Measurements from ENCODE around the gene FSIP1. TPM values are rescaled to one million over a fixed set of nuclear protein-coding genes. Genes with fewer than 3 reads are reported as not detected.

Gene FSIP1
- total RNA-seq, 1 donor from 2014 or later: 2.5 TPM

GRCh38 chr15:39593071-39593655 lies 189.5 kb downstream of the FSIP1 start:
- H3K36me3 Mint-ChIP-seq: peaks cover 46% of the 10 kb centered on the region

GRCh38 chr15:39592500-39592899 lies 190.1 kb downstream of the FSIP1 start:
- Histone ChIP-seq H3K79me2 (ENCODE audit: low read depth) (no peaks in the 10 kb centered on the region), H3K27ac (no peak overlapping the region), H3K4me1 (peaks cover 3% of the 10 kb centered on the region), H3K36me3 (no peaks in the 10 kb centered on the region), H4K20me1 (ENCODE audit: low read depth) (no peaks in the 10 kb centered on the region), H3K9ac (no peak overlapping the region), H3K4me3 (no peak overlapping the region), H3K27me3 (no peaks in the 10 kb centered on the region), H3F3A (ENCODE audit: low read depth) (no peaks in the 10 kb centered on the region), H3K4me2 (no peak overlapping the region), H3K9me3 (ENCODE audit: low read depth) (no peaks in the 10 kb centered on the region), H2AFZ (replicated peaks) (no peak overlapping the region)
- H3K4me1 Mint-ChIP-seq: peaks cover 6% of the 10 kb centered on the region
- TF ChIP-seq EZH2 (IDR thresholded peaks at IDR 0.05) (no peak), EZH2phosphoT487 (IDR thresholded peaks at IDR 0.05) (no peak), CTCF (IDR thresholded peaks at IDR 0.05) (no peak)
- peaks cover 2% of the 10 kb centered on the region for H3K27me3 Mint-ChIP-seq (ENCODE audit: insufficient read depth, low read depth)
- DNase-seq (ENCODE audit: low spot score): no peak
- no peaks in the 10 kb centered on the region for H3K9me3 Mint-ChIP-seq
- H3K36me3 Mint-ChIP-seq: peaks cover 45% of the 10 kb centered on the region
- H3K27ac Mint-ChIP-seq: no peak overlapping the region
- H3K4me3 Mint-ChIP-seq: no peak overlapping the region

More at GRCh38 chr15:39593071-39593655, 189.5 kb downstream of the FSIP1 start:
- TF ChIP-seq CTCF (IDR thresholded peaks at IDR 0.05): no peak
- no peak for TF ChIP-seq EZH2phosphoT487 (IDR thresholded peaks at IDR 0.05)
- TF ChIP-seq EZH2 (IDR thresholded peaks at IDR 0.05): no peak
- H3K27ac Mint-ChIP-seq: no peak overlapping the region
- no peak overlapping the region for H3K4me3 Mint-ChIP-seq
- Histone ChIP-seq H3K4me2 (no peak overlapping the region), H2AFZ (replicated peaks) (no peak overlapping the region), H3F3A (ENCODE audit: low read depth) (no peaks in the 10 kb centered on the region), H3K4me1 (peaks cover 3% of the 10 kb centered on the region), H3K27ac (no peak overlapping the region), H4K20me1 (ENCODE audit: low read depth) (no peaks in the 10 kb centered on the region), H3K9ac (no peak overlapping the region), H3K36me3 (no peaks in the 10 kb centered on the region), H3K9me3 (ENCODE audit: low read depth) (no peaks in the 10 kb centered on the region), H3K27me3 (no peaks in the 10 kb centered on the region), H3K79me2 (ENCODE audit: low read depth) (no peaks in the 10 kb centered on the region), H3K4me3 (no peak overlapping the region)
- H3K4me1 Mint-ChIP-seq: peaks cover 6% of the 10 kb centered on the region
- peaks cover under 1% of the 10 kb centered on the region for H3K27me3 Mint-ChIP-seq (ENCODE audit: insufficient read depth, low read depth)
- no peaks in the 10 kb centered on the region for H3K9me3 Mint-ChIP-seq
- DNase-seq (ENCODE audit: low spot score): no peak

GRCh38 chr15:39591896-39592315 lies 190.7 kb downstream of the FSIP1 start:
- TF ChIP-seq CTCF (IDR thresholded peaks at IDR 0.05): no peak
- no peak for TF ChIP-seq EZH2phosphoT487 (IDR thresholded peaks at IDR 0.05)
- TF ChIP-seq EZH2 (IDR thresholded peaks at IDR 0.05): no peak

More at GRCh38 chr15:39591896-39592315, 190.7 kb downstream of the FSIP1 start:
- Mint-ChIP-seq H3K4me3 (no peak overlapping the region), H3K36me3 (peaks cover 47% of the 10 kb centered on the region), H3K9me3 (no peaks in the 10 kb centered on the region), H3K27ac (no peak overlapping the region), H3K27me3 (ENCODE audit: insufficient read depth, low read depth) (peaks cover 2% of the 10 kb centered on the region), H3K4me1 (peaks cover 6% of the 10 kb centered on the region)
- H3K4me3 ChIP-seq: no peak overlapping the region
- H3K9me3 ChIP-seq (ENCODE audit: low read depth): no peaks in the 10 kb centered on the region
- H3K4me2 ChIP-seq: no peak overlapping the region
- DNase-seq (ENCODE audit: low spot score): no peak
- no peak overlapping the region for H3K9ac ChIP-seq
- peaks cover 3% of the 10 kb centered on the region for H3K4me1 ChIP-seq
- no peaks in the 10 kb centered on the region for H3K79me2 ChIP-seq (ENCODE audit: low read depth)
- H3F3A ChIP-seq (ENCODE audit: low read depth): no peaks in the 10 kb centered on the region
- H3K27ac ChIP-seq: no peak overlapping the region
- H4K20me1 ChIP-seq (ENCODE audit: low read depth): no peaks in the 10 kb centered on the region
- no peaks in the 10 kb centered on the region for H3K36me3 ChIP-seq
- H2AFZ ChIP-seq (replicated peaks): no peak overlapping the region
- H3K27me3 ChIP-seq: no peaks in the 10 kb centered on the region

All from neural progenitor cell (in vitro differentiated cells).